ENCODE measurements around the gene TMEM178A. TPM values are rescaled to one million over a fixed set of nuclear protein-coding genes. Genes with fewer than 3 reads are reported as not detected.
"Not testable (repeated sequence)": the region's sequence is repeated elsewhere in the genome, so short reads cannot be mapped to it uniquely, and the experiment has no call there.

The TMEM178A gene
- not detected in 2 replicates for total RNA-seq

DNA sequence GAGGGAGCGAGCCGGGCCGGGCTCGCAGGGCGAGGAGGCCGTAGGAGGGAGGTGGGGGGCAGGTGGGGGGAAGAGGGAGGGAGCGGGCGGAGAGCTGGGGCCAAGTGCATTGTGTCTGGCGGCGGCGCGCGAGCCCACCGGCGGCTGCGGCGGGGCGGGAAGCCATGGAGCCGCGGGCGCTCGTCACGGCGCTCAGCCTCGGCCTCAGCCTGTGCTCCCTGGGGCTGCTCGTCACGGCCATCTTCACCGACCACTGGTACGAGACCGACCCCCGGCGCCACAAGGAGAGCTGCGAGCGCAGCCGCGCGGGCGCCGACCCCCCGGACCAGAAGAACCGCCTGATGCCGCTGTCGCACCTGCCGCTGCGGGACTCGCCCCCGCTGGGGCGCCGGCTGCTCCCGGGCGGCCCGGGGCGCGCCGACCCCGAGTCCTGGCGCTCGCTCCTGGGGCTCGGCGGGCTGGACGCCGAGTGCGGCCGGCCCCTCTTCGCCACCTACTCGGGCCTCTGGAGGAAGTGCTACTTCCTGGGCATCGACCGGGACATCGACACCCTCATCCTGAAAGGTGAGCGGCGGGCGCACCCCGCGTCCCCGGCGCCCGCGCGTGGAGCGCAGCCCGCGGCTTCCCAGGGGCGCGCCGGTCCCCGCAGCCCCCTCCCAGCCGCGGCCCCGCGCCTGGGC, at the start of gene TMEM178A:
Gene TMEM178A (plus strand): TSS at position 107 of the 680 bp plus-strand sequence. CDS start 58 bp downstream, at position 165.
- intact Hi-C loops (cut with micrococcal nuclease) = no loop called here

DNA sequence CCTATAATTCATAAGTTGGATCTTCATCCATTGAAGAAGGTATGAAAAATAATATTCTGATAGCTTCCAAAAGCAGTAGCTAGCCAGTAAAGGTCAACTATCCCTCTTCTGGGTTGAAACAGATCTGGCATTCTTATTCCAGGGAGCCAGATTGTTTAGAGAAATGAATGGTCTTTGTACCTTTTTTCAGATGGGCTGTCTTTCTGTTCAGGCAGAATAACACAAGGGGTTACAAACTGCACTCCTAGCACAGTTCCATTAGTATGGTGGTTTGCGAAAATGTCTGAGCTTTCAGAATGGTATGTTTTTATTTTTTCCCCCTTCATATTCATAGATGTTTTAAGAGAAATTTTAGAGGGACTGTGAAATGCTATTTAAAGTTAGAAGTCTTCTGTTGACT, 47.5 kb upstream of the TMEM178A start:
- intact Hi-C loops (cut with micrococcal nuclease) = no loop called here

DNA sequence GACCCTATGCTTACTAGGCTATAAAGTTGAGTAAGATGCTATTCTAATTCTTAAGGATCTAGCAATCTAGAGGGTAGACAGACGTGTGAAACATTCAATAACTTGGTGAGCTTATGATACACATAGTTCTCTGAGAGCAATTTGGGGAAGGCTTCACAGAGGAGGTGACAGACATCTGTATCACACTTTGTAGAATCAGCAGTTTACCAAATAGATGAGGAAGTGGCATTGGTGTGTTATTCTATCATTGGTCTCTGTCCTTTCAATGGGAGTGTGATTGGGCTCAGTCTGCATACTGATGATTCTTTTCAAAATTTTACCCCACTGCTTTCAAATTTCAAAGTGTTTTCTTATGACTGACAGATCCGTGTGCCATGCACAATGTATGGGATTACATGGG, 47.0 kb upstream of the TMEM178A start:
- intact Hi-C loops (cut with micrococcal nuclease) = no loop called here

DNA sequence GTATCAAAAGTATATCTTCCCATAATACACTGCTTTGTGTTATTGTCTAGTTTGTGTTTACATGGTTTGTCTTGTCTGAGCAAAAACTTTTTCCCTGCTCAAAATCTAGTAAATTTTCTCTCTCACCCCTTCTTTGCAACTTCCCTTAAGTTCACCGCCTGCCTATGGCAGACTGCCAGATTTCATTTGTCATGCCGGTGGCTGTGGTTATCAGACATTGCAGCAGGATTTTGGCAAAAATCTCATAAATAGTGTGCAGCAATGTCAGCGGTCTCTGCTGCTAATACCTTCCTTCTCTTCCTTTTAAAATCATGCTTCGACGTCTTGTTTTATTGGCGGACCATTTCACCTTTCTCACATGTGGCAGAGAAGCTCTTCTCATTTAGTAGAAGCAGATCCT, 45.6 kb upstream of the TMEM178A start:
- intact Hi-C loops (cut with micrococcal nuclease) = no loop called here

DNA sequence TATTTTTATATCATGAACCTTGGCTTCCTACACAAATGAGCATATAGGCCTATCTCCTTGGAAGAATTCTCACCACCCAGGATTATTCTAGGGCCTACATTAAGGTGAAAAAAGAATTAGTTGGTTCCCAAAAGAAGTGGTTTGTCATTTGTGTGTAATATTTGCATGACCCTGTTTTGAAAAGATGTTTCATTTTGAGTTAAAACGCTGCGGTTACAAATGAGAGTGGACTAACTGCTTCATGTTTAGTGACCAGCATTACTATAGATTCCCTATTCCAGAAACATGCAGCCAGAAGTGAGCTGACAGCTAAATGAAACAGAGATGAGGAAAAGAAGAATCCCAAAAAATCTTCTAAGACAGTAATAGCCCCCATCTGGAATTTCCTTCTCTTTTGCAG, 44.1 kb upstream of the TMEM178A start:
- intact Hi-C loops (cut with micrococcal nuclease) = no loop called here

DNA sequence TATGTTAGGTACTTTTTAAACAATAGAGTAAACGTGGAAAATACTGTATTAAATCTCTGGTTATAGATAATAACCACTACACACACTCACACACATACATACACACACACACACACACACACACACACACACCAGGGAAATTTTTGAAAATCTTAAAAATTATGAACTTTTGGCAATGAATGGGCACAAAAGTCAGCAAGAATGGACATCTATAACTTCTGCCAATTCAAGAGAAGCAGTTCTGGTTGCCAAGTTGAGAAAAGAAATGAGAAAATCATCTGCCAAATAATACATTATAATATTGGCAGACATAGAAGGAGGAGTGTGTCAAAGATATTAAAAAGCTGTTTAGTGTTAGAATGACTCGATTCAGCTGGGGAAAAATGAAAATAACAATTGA, 42.9 kb upstream of the TMEM178A start:
- intact Hi-C loops (cut with micrococcal nuclease) = no loop called here

DNA sequence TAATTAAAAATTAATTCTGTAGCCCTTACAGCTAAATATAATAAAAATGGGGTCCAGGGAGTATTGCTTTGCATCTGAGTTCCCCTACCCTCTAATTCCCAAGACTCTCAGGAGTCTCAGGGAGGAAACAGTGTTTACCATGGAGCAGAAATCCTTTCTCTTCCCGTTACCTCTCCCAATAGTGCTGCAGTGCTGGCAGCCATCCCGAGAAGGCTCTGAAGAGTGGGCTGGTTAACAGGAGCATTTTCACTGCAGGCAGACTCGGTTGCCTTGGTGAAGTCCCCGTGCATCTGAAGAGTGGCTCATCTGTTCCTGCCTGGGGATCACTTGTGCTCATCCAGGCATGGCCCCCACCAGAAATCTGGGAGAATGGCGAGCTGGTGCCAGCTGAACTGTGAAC, 41.8 kb upstream of the TMEM178A start:
- intact Hi-C loops (cut with micrococcal nuclease) = no loop called here

DNA sequence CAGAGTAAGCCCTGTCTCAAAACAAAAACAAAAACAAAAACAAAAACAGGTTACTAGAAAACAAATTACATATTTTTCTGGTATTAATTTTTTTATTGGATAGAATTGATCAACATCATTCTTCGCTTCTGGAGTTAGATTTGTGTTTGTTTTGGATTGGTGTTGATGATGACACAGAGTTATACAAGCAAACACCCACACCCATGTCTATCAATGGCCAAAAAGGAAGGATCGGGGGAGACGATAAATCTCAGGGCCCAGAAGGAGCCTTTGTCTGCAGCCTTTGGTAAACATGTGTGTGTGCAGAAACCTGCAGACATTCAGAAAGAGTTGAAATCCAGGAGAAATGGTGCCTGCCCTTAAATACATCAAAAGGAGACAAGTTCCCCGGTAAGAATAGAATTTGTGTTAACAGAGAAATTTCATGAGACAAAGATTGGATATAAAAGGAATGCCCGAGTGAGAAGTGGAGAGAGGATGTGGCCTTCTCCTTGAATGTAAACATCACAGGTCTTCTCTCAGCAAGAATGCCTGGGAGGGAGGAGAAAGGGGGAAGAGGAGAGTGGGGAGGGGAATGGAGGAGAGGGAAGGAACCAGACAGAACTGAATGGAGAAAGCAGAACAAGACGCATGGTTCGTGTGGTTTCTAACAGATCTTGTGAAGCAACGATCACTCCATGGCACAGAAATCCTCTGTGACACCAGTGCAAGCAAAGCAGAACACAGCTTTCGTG, 40.4 kb upstream of the TMEM178A start:
- intact Hi-C loops (cut with micrococcal nuclease) = no loop called here

DNA sequence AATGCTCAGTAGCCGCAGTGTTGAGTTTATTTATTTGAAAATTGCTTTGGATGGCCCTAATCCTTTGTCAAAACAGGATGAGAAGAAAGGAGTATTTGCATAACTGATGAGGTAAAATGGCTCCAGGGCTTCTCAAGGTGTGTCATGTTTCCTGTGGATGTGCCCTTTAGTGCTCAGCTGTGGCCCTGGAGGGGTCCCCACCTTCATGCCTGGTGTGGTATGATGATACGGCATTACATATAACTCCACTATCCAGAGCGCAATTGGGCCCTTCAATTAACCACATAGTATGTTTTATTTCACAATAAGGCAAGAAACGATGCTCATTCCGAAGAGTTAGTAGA, 39.8 kb upstream of the TMEM178A start:
- intact Hi-C loops (cut with micrococcal nuclease) = no loop called here

DNA sequence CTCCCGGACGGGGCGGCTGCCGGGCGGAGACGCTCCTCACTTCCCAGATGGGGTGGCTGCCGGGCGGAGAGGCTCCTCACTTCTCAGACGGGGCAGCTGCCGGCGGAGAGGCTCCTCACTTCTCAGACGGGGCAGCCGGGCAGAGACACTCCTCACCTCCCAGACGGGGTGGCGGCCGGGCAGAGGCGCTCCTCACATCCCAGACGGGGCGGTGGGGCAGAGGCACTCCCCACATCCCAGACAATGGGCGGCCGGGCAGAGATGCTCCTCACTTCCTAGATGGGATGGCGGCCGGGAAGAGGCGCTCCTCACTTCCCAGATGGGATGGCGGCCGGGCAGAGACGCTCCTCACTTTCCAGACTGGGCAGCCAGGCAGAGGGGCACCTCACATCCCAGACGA, 37.4 kb upstream of the TMEM178A start:
- intact Hi-C loops (cut with micrococcal nuclease) = not testable (repeated sequence)

DNA sequence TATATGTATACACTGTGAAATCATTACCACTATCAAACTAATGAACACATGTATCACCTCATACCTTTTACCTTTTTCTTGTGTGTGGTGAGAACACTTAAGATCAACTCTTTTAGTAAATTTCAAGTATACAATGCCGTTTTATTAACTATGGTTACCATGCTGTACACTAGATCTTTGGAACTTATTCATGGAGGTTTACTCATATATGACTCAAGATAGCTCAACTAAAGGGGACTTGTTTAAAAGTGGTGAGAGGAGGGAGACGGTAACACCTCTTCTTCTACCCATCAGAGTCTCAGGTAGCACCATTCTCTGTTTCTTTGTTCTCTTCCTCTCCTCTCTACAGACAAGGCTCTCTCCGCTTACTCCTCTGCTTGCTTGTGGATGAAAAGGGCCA, 36.1 kb upstream of the TMEM178A start:
- intact Hi-C loops (cut with micrococcal nuclease) = no loop called here

DNA sequence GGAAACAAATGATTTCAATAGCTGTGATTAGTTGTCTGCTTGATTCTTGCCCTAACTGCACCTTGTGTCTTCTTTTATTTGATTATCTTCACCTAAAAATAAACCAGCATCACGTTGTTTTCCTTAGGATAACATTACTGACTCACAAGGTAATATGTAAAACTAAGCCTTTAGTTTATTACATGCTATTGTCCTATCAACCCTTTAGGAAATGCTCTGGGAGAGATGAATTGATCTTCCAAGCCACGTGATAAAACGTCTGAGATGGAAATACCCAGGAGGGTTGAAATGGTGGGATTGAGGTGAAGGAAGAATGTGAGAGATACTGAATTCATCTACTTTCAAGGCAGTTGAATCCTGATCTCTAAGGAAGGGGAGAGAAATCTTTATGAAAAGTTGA, 34.5 kb upstream of the TMEM178A start:
- intact Hi-C loops (cut with micrococcal nuclease) = no loop called here

DNA sequence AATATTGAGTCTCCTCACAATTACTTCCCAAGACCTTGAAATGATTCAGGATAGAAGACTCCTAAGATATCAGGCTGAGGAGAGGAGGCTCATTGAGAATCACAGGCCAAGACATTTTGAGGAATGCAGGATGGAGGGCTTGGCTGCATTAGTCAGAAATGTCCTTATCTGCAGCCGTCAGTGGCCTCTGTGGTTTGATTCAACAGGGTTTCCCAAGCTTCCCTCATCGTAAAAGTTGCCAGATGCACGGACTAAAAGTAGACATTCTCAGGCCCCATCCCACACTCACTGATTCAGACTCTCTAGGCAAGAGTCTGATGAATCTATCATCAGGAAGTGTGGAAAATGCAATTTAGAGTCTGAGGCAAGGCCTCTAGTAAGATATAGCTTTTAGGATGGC, 34.0 kb upstream of the TMEM178A start:
- intact Hi-C loops (cut with micrococcal nuclease) = no loop called here

DNA sequence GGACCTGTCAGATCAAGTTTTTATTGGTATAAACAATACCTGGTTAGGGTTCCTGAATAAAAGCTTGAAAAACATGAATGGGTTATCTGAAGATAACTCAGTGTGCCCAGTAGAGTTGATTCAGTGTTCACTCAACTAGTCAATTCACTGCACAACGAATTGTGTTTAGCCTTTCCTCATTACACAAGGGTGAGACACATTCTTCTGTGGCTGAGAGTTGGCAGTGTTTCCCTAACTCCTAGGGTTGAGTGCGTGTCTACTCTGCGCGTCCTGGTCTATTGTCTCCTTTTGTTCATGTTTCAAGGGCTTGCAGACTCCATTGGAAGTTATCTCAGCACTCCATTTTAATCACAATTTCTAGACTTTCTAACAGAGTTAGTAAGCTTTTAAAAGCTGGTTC, 32.8 kb upstream of the TMEM178A start:
- intact Hi-C loops (cut with micrococcal nuclease) = no loop called here

DNA sequence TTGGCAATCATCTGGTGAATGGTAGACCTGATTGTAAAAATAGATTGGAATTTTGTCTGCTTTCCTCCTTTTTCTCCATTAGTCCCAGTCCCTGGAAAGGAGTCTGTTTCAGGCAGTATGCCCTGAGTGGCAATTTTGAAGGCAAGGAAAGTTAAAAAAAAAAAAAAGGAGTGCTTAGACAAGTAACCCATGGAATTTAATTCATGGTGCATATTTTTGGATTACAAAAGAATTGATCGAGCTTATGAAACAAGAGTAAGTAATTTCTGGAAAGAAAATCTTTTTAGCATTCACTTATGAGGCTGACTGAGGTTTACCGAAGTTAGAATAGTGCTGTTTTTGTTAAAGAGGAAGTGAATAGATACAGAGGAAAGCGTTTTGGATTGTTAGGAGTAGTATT, 29.4 kb upstream of the TMEM178A start:
- intact Hi-C loops (cut with micrococcal nuclease) = no loop called here

DNA sequence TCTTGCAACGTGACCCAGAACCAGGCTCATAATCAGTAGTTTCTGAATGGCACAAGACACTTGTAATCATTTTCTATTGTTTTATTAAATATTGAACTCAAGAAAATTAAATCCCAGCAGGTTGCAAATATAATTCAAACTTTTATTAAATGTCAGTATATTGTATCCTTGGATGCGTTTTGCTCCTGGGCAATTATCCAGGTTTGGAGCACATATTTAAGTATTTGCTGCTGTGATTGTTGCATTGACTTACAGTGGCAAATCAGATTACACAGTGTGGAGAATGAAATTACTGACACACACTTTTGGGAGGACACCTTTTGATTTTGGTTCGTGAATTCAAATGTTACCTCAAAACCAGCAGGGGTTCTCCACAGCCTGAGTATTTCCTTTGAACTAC, 27.1 kb upstream of the TMEM178A start:
- intact Hi-C loops (cut with micrococcal nuclease) = no loop called here

DNA sequence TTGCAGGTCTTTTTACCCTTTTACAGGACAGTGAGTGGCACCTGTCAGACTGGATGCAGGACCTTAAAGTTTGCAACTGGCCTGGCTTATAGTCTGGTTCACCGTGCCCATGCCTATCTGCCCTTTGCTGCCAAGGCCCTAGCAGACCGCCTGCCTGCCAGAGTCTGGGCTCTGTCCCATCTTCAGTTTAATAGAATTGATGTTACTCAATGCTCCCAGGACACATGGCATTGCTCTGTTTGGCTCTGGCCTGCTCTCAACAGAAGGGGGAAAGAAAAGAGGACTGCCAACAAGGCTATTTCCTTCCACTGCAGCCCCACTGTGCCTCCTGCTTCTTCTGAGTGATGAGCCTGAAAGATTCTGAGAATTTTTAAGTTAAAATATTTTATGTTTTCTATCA, 25.6 kb upstream of the TMEM178A start:
- intact Hi-C loops (cut with micrococcal nuclease) = no loop called here

DNA sequence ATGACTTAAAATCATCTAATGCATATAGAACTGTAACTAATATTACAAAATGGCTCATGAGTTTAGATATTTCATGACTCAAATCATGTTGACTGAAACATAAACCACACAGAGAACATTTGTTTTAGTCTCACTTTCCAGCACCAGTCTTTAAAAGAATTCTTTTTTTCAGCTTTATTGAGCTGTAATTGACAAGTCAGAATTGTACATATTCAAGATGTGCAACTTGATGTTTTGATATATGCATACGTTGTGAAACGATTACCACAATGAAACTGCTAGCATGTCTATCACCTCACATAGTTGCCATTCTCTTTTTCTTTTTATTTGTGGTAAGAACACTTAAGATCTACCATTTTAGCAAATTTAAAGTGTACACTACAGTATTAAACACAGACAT, 25.0 kb upstream of the TMEM178A start:
- intact Hi-C loops (cut with micrococcal nuclease) = no loop called here

DNA sequence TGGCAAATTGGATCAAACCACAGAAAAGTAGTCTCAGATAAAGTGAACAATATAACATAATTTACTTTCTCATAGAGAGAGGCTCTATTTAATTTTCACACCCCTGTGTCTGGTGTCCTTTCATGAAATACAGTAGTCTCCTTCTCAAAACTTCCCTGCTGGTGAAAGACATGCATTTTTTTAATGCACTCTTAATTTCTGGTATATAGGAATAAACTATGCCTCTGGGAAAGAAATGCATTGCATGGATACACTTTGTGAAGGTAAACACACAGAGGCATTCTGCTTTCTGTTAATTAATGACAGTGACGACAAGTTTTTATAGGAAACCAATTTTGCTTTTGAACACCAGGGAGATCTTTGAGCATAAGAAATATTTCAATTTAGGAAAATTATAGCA, 24.1 kb upstream of the TMEM178A start:
- intact Hi-C loops (cut with micrococcal nuclease) = no loop called here

DNA sequence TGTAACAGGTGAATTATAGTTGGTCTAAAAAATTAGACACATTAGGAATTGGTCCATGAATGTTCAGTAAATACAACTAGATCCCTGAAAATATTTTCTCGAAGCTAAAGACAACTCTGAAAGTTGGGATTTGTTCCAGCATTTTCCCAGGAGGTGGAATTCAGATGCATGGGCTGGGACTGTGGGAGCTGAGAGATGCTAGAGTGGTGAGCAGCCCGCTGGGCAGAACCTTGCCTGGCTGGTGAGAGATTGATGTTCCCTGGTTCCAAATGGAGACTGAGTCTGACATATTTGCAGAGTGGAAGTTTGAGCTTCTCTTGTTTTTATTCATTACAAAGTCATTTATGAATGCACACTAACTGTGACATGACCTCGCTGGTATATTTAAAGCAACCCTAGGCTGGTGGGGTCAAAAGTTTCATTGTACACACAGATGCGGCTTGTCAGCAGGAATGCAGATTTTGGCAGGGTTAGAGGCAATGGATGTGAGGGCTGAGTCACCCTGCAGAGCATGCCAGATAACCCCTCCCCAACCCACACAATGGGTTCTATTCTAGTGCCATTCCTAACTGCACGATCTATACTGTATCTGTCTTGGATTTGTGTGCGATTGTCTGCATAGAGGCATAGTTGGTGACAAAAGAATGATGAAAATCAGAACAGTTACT, 23.5 kb upstream of the TMEM178A start:
- intact Hi-C loops (cut with micrococcal nuclease) = no loop called here

DNA sequence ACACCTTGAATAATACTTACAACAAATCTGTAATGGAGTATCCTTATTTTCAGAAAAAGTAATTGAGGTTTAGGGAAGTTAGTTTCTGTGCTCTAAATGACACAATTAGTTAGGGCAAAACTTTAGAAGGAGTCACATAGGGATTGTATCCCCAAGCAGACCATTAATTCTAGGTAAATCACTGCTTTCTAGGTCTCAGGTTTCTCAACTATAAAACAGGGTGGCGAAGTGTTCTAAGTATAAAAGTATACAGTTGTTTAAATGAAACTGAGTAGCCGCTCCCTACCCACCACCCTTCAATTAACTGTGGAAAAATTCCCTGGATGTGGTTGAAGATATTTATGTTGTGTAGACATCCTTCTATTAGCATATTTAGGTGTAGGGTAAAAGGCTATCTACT, 19.9 kb upstream of the TMEM178A start:
- intact Hi-C loops (cut with micrococcal nuclease) = no loop called here

DNA sequence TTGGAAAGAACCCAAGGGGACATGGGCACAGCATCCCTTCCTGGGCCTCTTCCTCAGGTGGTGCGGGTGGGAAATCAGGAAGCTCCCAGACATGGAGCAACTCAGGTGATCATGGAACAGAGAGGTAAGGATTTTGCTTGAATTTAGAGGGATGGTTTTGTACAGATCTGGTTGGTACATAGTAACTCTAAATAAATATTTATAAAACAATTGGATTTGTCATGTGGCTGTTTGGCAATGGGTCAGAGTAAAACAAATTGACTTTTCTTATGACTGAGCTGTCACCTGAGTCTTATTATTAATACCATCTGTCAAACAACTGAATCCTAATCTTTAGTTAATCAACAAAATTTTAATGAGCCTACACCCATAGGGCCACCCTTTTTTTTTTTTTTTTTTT, 19.4 kb upstream of the TMEM178A start:
- intact Hi-C loops (cut with micrococcal nuclease) = no loop called here

Measured in T-helper 1 cell treated with Interleukin-12 subunit alpha and Interleukin-12 subunit beta and Interleukin-4 antibody, amounts not matched to agents 30 ng/mL and 1 ng/mL, for 36 hours (primary cell).